Measurements from ENCODE around the gene ATF3.

Gene ATF3

DNA sequence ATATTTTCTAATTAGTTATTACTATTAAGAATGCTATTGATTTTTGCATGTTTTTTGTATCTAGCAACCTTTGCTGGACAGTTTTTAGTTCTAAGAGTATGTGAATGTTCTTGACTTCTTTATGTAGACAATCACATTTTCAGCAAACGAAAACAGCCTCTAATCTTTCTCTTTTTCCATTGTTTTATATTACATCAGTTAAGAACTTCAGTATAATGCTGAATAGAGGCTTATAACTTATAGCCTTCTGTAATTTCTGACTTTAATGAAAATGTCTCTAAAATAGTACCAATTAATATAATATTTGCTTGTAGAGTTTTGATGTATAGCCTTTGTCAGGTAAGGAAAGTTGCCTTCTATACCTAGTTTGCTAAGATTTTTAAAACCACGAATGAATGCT is 33.2 kb upstream of the ATF3 start:
- Histone ChIP-seq H3K36me3 (ENCODE audit: control insufficient read depth, low read depth, low read length) (no peaks in the 10 kb centered on the region), H3K4me3 (ENCODE audit: low read length) (no peak overlapping the region), H3K27me3 (ENCODE audit: control insufficient read depth, insufficient read depth, low read length) (no peaks in the 10 kb centered on the region), H3K4me1 (ENCODE audit: control insufficient read depth, low read depth, low read length) (no peaks in the 10 kb centered on the region), H3K27ac (ENCODE audit: low read length) (no peak overlapping the region), H3K9me3 (ENCODE audit: control insufficient read depth, low read depth, low read length) (no peaks in the 10 kb centered on the region), H3K9ac (ENCODE audit: low read length) (no peak overlapping the region)

DNA sequence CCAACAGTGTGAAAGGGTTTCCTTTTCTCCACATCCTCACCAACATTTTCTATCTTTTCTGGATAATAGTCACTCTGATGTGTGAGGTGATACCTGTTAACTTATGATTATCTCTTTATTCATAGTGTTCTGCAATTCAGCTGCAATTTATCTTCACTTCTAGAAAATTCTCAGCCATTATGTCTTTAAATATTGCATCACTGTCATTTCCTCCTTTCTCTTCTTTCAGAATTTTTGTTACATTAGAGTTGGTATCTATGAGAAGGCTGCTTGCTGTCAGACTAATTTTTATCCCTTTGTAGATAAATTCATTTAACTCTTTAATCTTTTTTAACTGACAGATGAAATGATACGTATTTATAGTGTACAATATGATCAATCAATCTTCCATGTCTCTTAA is 30.5 kb upstream of the ATF3 start:
- Histone ChIP-seq H3K4me1 (ENCODE audit: control insufficient read depth, low read depth, low read length) (no peaks in the 10 kb centered on the region), H3K27ac (ENCODE audit: low read length) (no peak overlapping the region), H3K4me3 (ENCODE audit: low read length) (no peak overlapping the region), H3K9ac (ENCODE audit: low read length) (no peak overlapping the region), H3K36me3 (ENCODE audit: control insufficient read depth, low read depth, low read length) (no peaks in the 10 kb centered on the region), H3K27me3 (ENCODE audit: control insufficient read depth, insufficient read depth, low read length) (no peaks in the 10 kb centered on the region), H3K9me3 (ENCODE audit: control insufficient read depth, low read depth, low read length) (no peaks in the 10 kb centered on the region)

DNA sequence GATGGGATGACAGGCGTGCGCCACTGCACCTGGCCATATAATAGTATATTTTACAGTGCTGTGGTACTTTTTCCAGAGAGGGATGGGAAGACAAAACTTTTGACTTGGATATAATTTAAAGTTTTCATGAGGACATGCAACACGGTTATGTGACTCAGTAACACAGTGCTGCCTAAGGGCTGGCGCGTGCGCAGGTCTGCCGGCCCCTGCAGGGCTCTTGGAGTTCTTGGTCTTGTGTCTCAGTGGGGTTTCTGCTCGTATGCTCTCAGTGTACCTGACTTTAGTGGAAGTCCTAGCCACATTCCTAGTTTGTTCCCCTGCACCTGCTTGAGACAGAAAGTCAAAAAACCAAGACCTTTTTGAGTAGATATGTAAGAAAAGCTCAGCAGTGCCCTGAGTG is 27.5 kb upstream of the ATF3 start:
- H3K9ac ChIP-seq (ENCODE audit: low read length) = no peak overlapping the region
- no peaks in the 10 kb centered on the region for H3K27me3 ChIP-seq (ENCODE audit: control insufficient read depth, insufficient read depth, low read length)
- H3K4me1 ChIP-seq (ENCODE audit: control insufficient read depth, low read depth, low read length) = no peaks in the 10 kb centered on the region
- H3K4me3 ChIP-seq (ENCODE audit: low read length) = no peak overlapping the region
- no peaks in the 10 kb centered on the region for H3K9me3 ChIP-seq (ENCODE audit: control insufficient read depth, low read depth, low read length)
- no peak overlapping the region for H3K27ac ChIP-seq (ENCODE audit: low read length)
- H3K36me3 ChIP-seq (ENCODE audit: control insufficient read depth, low read depth, low read length) = no peaks in the 10 kb centered on the region

DNA sequence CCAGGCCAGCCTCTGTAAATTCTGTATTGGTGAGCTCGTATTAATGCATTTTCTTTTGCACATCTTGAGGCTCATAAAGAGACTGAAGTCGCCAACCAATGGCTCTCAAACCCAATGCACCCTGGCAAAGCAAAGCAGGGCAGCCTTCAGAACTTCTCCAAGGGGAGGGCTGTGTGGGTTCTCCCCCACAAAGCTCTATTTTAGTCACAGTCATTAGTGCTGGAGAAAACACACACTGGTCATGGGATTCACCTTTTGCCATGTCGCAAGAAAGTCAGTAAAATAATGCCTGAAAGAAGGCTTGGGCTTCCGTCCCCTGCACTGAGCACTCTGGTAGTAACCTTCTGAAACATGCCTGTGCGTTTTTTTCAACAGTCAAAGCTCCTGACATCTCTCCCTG is 26.3 kb upstream of the ATF3 start:
- Histone ChIP-seq H3K4me1 (ENCODE audit: control insufficient read depth, low read depth, low read length) (peaks cover 1% of the 10 kb centered on the region), H3K9me3 (ENCODE audit: control insufficient read depth, low read depth, low read length) (no peaks in the 10 kb centered on the region), H3K27me3 (ENCODE audit: control insufficient read depth, insufficient read depth, low read length) (no peaks in the 10 kb centered on the region), H3K36me3 (ENCODE audit: control insufficient read depth, low read depth, low read length) (no peaks in the 10 kb centered on the region), H3K9ac (ENCODE audit: low read length) (no peak overlapping the region), H3K27ac (ENCODE audit: low read length) (no peak overlapping the region), H3K4me3 (ENCODE audit: low read length) (no peak overlapping the region)

DNA sequence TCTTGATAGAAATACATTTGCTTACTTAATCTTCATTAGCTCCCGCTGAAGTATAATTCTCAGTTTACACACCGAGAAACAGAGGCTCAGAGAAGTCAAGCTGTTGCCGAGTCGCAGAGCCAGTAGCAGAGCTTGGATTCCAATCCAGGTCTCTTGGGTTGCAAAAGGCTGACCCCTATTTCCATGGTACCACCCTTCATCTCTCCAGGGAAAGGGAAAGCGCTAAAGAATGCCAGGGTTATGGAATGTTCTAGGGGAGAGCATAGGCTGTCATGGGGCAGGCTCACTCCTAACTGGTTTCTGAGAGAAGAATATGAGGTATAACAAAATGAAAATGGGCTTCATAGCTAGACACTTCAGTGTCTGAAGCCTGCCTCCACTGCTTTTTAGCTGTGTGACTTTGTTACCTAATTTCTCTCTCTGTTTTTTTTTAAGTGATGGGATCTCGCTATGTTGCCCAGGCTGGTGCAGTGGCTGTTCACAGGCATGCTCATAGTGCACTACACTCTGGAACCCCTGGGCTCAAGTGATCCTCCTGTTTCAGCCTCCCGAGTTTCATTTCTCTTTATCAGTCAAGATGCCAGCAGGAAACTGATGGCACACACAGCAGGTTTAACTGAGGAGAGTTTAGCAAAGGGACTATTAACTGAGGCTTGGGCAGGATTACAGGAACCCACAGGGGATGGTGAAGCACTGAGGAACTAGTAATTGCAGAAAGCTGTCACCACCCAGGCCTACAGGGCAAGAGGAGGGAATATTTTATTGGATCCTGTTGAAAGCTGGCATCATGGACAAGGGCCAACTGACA is 25.5 kb upstream of the ATF3 start:
- peaks cover 4% of the 10 kb centered on the region for H3K4me1 ChIP-seq (ENCODE audit: control insufficient read depth, low read depth, low read length)
- H3K36me3 ChIP-seq (ENCODE audit: control insufficient read depth, low read depth, low read length) = no peaks in the 10 kb centered on the region
- H3K9ac ChIP-seq (ENCODE audit: low read length) = no peak overlapping the region
- H3K27me3 ChIP-seq (ENCODE audit: control insufficient read depth, insufficient read depth, low read length) = no peaks in the 10 kb centered on the region
- H3K4me3 ChIP-seq (ENCODE audit: low read length) = no peak overlapping the region
- H3K27ac ChIP-seq (ENCODE audit: low read length) = no peak overlapping the region
- H3K9me3 ChIP-seq (ENCODE audit: control insufficient read depth, low read depth, low read length) = no peaks in the 10 kb centered on the region

DNA sequence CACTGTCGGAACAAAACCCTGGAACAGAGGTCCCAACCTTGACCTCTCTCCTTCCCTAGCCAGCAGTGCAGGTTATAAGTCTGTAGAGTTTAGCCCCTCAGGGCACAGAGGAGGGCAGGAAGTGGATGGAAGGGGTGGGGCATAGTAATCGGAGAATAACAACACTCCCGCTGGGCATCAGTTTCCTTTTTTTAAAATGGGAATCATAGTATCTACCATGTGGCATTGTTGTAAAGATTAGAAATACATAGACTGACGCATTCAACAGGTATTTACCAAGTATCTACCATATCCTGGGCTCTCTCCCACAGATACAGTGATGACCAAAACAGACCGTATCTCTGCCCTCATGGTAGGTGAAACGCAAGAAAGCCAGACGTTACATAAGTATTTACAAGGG is 24.9 kb upstream of the ATF3 start:
- Histone ChIP-seq H3K27ac (ENCODE audit: low read length) (no peak overlapping the region), H3K9me3 (ENCODE audit: control insufficient read depth, low read depth, low read length) (no peaks in the 10 kb centered on the region), H3K27me3 (ENCODE audit: control insufficient read depth, insufficient read depth, low read length) (no peaks in the 10 kb centered on the region), H3K36me3 (ENCODE audit: control insufficient read depth, low read depth, low read length) (no peaks in the 10 kb centered on the region), H3K4me1 (ENCODE audit: control insufficient read depth, low read depth, low read length) (peaks cover 4% of the 10 kb centered on the region), H3K4me3 (ENCODE audit: low read length) (no peak overlapping the region), H3K9ac (ENCODE audit: low read length) (no peak overlapping the region)

DNA sequence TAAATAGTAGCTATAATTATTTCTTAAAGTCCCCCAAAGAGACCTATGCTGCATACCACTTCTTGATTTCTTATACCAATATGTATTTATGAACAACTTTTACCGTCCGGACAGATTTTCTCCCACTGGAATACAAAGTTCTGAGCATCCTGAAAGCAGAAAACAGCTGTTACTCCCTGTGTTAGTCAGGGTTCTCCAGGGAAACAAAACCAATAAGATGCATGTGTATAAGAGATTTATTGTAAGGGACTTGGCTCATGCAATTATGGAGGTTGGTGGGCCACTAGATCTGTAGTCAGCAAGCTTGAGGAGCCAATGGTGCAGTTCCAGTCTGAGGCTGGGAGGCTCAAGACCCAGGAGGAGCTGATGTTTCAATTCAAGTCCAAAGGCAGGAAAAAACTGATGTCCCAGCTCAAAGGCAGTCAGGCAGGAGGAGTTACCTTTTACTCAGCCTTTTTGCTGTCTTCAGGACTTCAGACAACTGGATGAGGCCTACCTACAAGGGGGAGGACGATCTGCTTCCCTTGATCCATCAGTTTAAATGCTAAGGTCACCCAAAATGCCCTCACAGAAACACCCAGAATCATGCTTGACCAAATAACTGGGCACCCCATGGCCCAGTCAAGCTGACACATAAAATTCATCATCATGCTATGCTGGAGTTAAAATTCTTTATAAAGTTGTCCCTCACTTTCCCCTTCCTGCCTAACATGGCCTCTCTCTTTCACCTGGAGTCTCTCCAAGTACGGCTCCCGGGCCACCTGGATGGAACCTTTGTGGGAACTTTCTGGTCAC is 24.3 kb upstream of the ATF3 start:
- H3K36me3 ChIP-seq (ENCODE audit: control insufficient read depth, low read depth, low read length) = no peaks in the 10 kb centered on the region
- no peak overlapping the region for H3K4me3 ChIP-seq (ENCODE audit: low read length)
- no peak overlapping the region for H3K27ac ChIP-seq (ENCODE audit: low read length)
- peaks cover 4% of the 10 kb centered on the region for H3K4me1 ChIP-seq (ENCODE audit: control insufficient read depth, low read depth, low read length)
- no peaks in the 10 kb centered on the region for H3K27me3 ChIP-seq (ENCODE audit: control insufficient read depth, insufficient read depth, low read length)
- no peak overlapping the region for H3K9ac ChIP-seq (ENCODE audit: low read length)
- no peaks in the 10 kb centered on the region for H3K9me3 ChIP-seq (ENCODE audit: control insufficient read depth, low read depth, low read length)

DNA sequence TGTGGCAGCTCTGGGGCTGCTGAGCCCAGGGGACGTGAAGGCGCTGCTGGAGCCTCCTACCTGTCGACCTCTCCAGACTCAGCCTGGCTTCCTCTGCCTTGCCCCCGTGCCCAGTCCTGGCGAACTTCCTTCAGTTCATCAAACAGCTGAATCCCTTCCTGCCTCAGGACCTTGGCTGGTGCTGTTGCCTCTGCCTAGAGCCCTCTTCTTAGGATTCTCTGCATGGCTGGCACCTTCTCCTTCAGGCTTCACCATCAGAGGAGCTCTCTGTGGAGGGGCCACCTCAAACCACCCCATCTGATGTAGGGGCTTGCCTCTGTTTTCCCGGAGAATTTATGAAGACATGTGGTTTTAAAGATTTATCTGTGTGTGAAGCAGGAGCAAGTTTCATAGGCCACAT is 23.4 kb upstream of the ATF3 start:
- Histone ChIP-seq H3K27me3 (ENCODE audit: control insufficient read depth, insufficient read depth, low read length) (no peaks in the 10 kb centered on the region), H3K9ac (ENCODE audit: low read length) (no peak overlapping the region), H3K36me3 (ENCODE audit: control insufficient read depth, low read depth, low read length) (no peaks in the 10 kb centered on the region), H3K4me1 (ENCODE audit: control insufficient read depth, low read depth, low read length) (peaks cover 4% of the 10 kb centered on the region), H3K4me3 (ENCODE audit: low read length) (no peak overlapping the region), H3K27ac (ENCODE audit: low read length) (no peak overlapping the region), H3K9me3 (ENCODE audit: control insufficient read depth, low read depth, low read length) (no peaks in the 10 kb centered on the region)

DNA sequence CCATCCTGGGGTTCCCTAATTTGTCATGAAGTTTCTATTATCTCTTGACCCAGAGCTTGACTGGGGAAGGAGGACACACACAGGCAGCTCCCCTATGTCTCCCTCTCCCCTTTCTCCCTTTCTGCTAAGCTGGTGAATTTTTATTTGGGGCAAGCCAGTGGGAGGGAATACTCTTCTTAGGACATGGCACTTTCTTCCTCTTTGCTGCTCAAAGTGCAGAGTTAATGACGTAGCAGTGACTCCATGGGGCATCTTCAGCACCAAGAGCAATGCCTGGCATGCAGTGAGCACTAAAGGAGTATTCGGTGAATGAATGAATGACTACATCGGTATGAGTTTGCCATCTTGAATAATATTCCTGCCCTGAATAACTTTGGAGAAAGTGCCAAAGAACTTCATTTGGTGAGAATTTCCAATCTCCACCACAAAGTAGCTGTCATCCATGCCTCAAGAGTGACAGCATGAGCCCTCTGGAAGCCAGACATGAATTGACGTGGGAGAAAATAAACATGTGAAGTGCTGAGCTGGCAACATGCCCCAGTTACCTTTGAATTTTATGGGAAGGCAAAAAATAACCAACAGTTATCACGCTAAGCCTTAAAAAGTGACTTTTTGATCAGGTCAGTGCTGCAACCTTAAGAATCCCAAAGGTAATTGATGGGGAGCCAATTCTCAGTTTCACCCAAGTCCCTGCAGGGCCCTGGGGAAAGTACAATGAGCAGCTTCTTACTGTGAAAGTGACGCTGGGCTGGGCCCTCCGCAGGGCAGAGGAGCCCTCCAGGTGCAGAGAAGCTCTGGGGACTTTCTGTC is 22.1 kb upstream of the ATF3 start:
- no peak overlapping the region for H3K4me3 ChIP-seq (ENCODE audit: low read length)
- no peaks in the 10 kb centered on the region for H3K27me3 ChIP-seq (ENCODE audit: control insufficient read depth, insufficient read depth, low read length)
- H3K9me3 ChIP-seq (ENCODE audit: control insufficient read depth, low read depth, low read length) = no peaks in the 10 kb centered on the region
- H3K36me3 ChIP-seq (ENCODE audit: control insufficient read depth, low read depth, low read length) = no peaks in the 10 kb centered on the region
- no peak overlapping the region for H3K9ac ChIP-seq (ENCODE audit: low read length)
- H3K4me1 ChIP-seq (ENCODE audit: control insufficient read depth, low read depth, low read length) = peaks cover 4% of the 10 kb centered on the region
- no peak overlapping the region for H3K27ac ChIP-seq (ENCODE audit: low read length)

DNA sequence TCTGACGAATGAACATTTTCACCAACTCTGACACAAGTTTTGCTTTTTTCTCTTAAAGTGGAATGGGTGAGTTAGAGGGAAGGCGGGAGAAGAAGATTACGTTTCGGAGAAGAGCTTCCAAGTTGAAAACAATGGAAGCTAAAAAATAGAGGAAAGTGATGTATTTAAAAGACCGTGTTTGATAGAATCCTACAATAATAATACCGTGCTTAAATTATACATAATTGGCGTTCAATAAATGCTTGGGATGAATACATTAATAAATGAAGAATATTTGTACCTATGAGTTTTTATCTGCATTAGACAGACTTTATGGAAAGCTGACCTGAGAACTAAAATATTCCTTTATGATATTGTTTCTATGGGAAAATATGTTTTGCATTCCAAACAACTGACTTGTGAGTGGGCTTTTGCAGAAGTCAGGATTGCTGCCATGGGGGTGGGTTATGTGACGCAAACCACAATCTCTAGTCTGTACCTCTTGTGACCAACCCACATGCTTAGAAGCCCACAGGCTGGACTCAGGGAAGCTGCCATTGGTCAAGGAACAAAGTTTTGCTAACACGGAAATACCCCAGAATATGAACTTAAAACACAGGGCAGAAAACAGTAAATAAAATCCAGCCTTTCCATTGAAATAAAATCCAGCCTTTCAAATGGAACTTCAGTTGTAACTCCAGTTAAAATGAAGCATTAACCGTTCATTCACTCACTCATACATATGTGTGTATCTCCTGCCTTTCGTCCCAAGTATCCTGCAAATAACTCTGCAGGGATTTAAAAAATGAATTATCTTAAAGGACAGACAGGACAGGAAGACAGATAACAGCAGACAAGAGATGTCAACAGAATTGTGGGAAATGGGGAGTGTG is 21.3 kb upstream of the ATF3 start:
- Histone ChIP-seq H3K27me3 (ENCODE audit: control insufficient read depth, insufficient read depth, low read length) (no peaks in the 10 kb centered on the region), H3K36me3 (ENCODE audit: control insufficient read depth, low read depth, low read length) (no peaks in the 10 kb centered on the region), H3K4me3 (ENCODE audit: low read length) (no peak overlapping the region), H3K9ac (ENCODE audit: low read length) (no peak overlapping the region), H3K9me3 (ENCODE audit: control insufficient read depth, low read depth, low read length) (no peaks in the 10 kb centered on the region), H3K4me1 (ENCODE audit: control insufficient read depth, low read depth, low read length) (peaks cover 4% of the 10 kb centered on the region), H3K27ac (ENCODE audit: low read length) (no peak overlapping the region)
